ENCODE data around the gene CACTIN. TPM values are rescaled to one million over a fixed set of nuclear protein-coding genes. Genes with fewer than 3 reads are reported as not detected.

The CACTIN gene
- polyA plus RNA-seq, 1 experiment = 13.8 TPM

GRCh38 chr19:3660493-3661219 lies 34.1 kb upstream of the CACTIN start:
- TF ChIP-seq CTCF (IDR thresholded peaks at IDR 0.05; ENCODE audit: insufficient read depth, low read depth, low read length) = no peak
- H3K27me3 ChIP-seq (ENCODE audit: control insufficient read depth, insufficient read depth, low read length) = no peaks in the 10 kb centered on the region
- ChIA-PET POLR2A (no interaction called here), CTCF (interaction anchor here (0.9 to 2.5 kb wide), 5 partner anchors 30 to 46 kb away, joined by 3 to 11 read pairs (median 5); partner anchors contain the start of gene PIP5K1C)
- H3K4me3 ChIP-seq (ENCODE audit: low read depth, low read length) = no peak overlapping the region
- H3K36me3 ChIP-seq (ENCODE audit: control insufficient read depth, insufficient read depth, low read length) = peaks cover 42% of the 10 kb centered on the region
- DNase-seq (ENCODE audit: low read depth) = no peak

DNA sequence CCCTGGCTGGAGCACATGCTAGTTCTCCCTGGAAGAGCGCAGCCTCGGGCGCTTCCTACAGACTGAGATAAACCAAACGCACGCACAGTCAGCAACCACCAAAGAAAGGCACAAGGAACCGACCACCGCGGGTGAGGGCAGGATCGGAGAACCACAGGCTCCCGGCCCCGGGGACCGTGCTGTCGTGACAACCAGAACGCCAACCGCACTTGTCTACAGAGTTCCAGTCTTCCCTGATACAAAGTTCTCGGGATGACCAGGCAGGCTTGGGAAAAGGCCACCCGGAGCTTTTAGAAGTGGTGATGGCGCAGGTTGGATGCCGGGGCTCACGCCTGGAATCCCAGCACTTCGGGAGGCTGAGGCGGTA lies 33.1 kb upstream of the CACTIN start:
- ChIA-PET POLR2A (no interaction called here), CTCF (interaction anchor here (0.9 to 1.2 kb wide), 3 partner anchors 8 to 41 kb away, joined by 3 to 4 read pairs (median 3); no protein-coding TSS in a partner anchor)
- Histone ChIP-seq H3K27me3 (ENCODE audit: control insufficient read depth, insufficient read depth, low read length) (no peaks in the 10 kb centered on the region), H3K4me3 (ENCODE audit: low read depth, low read length) (no peak overlapping the region), H3K36me3 (ENCODE audit: control insufficient read depth, insufficient read depth, low read length) (peaks cover 38% of the 10 kb centered on the region)
- no peak for DNase-seq (ENCODE audit: low read depth)
- TF ChIP-seq CTCF (IDR thresholded peaks at IDR 0.05; ENCODE audit: insufficient read depth, low read depth, low read length) = no peak

GRCh38 chr19:3658870-3659745 lies 32.5 kb upstream of the CACTIN start:
- CTCF ChIA-PET = interaction anchor here (0.9 to 1.2 kb wide), 4 partner anchors 9 to 42 kb away, joined by 3 to 4 read pairs (median 4); partner anchors contain the start of gene PIP5K1C

DNA sequence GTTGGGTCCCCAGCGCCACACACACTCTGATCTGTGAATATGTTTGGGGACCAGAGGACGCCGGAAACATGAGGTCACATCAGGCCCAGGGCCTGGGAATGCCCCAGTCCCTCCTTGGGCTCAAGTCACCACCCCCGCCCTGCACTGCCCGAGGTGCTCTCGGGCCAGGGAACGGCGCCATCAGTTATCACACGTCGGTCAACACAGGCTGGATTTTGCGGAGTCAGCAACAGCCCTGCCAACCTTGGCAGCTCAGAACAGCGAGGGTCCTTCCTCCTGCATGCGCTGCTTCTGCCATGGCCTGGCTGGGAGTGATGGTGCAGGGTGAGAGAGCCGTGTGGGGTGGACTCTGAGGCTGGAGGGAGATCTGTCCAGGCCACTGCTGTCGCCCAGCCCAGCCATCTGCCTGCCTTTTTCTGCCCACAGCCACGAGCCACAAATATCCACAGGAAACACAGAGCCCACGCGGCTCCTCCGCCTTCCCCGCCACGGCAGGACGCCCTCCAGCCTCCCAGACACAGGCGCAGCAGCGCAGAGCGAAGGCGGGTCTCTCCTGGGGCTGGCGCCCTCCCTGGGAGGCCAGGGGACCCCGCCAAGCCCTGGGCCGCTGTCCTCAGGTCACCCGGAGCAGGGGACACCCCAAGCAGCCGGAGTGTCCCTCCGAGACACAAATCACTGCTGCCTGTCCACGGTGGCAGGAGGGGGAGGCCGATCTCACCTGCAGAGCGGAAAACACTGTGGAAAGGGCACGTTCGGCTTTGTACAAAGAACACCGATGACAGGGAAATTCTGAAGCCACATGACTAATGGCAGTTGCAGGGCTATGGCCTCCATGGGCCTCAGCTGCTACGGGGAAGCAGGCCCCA lies 31.6 kb upstream of the CACTIN start:
- TF ChIP-seq CTCF (IDR thresholded peaks at IDR 0.05; ENCODE audit: insufficient read depth, low read depth, low read length) = no peak
- Histone ChIP-seq H3K36me3 (ENCODE audit: control insufficient read depth, insufficient read depth, low read length) (peaks cover 36% of the 10 kb centered on the region), H3K4me3 (ENCODE audit: low read depth, low read length) (no peak overlapping the region), H3K27me3 (ENCODE audit: control insufficient read depth, insufficient read depth, low read length) (no peaks in the 10 kb centered on the region)
- ChIA-PET POLR2A (no interaction called here), CTCF (interaction anchor here (0.9 to 2.2 kb wide), 2 partner anchors 31 to 42 kb away, joined by 4 to 6 read pairs; partner anchors contain the start of gene PIP5K1C)
- DNase-seq (ENCODE audit: low read depth) = no peak

More at GRCh38 chr19:3658870-3659745, 32.5 kb upstream of the CACTIN start:
- Histone ChIP-seq H3K27me3 (ENCODE audit: control insufficient read depth, insufficient read depth, low read length) (no peaks in the 10 kb centered on the region), H3K36me3 (ENCODE audit: control insufficient read depth, insufficient read depth, low read length) (peaks cover 34% of the 10 kb centered on the region), H3K4me3 (ENCODE audit: low read depth, low read length) (no peak overlapping the region)
- POLR2A ChIA-PET = no interaction called here
- no peak for TF ChIP-seq CTCF (IDR thresholded peaks at IDR 0.05; ENCODE audit: insufficient read depth, low read depth, low read length)
- no peak for DNase-seq (ENCODE audit: low read depth)
